PC-3 (cell line): Measurements from ENCODE around the gene BRPF1. TPM values are rescaled to one million over a fixed set of nuclear protein-coding genes. Genes with fewer than 3 reads are reported as not detected.

Source experiments
- ATAC-seq: fragments of 200-7000 bp; cut with Tn5 transposase; 2 replicates; pipeline ENCODE4 v1.9.1; 2020; ENCODE audit warnings: mild to moderate bottlenecking, moderate library complexity
- BruUV-seq: library from RNA; stranded (reverse); fragments of 400-500 nt; replicated peaks from 2 replicates; lab custom pipeline; 2021; lab: Mats Ljungman, UMichigan
- CTCF ChIA-PET: fragments of 300-600 bp; sonication (Branson Sonifier 250); formaldehyde crosslinking; loops from one replicate; lab custom pipeline; 2022; ENCODE audit warnings: antibody characterized with exemption; lab: Charles Lee
- POLR2A ChIA-PET: fragments of 300-600 bp; sonication (Branson Sonifier 250); formaldehyde crosslinking; loops from one replicate; lab custom pipeline; 2022; ENCODE audit warnings: antibody characterized with exemption; ENCODE audit not compliant: unreplicated experiment; lab: Charles Lee
- DNase-seq: peaks from one replicate; pipeline ENCODE4 v3.0.0-alpha.2; 2015
- H2AFZ ChIP-seq: fragments of 300-600 bp; sonication (generic); 2 replicates; pipeline ENCODE4 v1.6.0; 2016; ENCODE audit warnings: antibody characterized with exemption, low read length
- H3F3A ChIP-seq: fragments of 300-600 bp; sonication (generic); one replicate; pipeline ENCODE4 v1.6.0; 2017; ENCODE audit warnings: antibody characterized with exemption, low read length, control low read depth, mild to moderate bottlenecking; ENCODE audit not compliant: unreplicated experiment
- H3K27ac ChIP-seq: fragments of 300-600 bp; sonication (generic); 2 replicates; pipeline ENCODE4 v1.5.1; 2016; ENCODE audit warnings: mild to moderate bottlenecking, low read length
- H3K27me3 ChIP-seq: fragments of 300-600 bp; sonication (generic); 2 replicates; pipeline ENCODE4 v1.6.1; 2016; ENCODE audit warnings: low read length, mixed read lengths
- H3K36me3 ChIP-seq: fragments of 300-600 bp; sonication (generic); 2 replicates; pipeline ENCODE4 v1.6.1; 2016; ENCODE audit warnings: low read depth, mixed run types, low read length, mixed read lengths
- H3K4me1 ChIP-seq: fragments of 300-600 bp; sonication (generic); 2 replicates; pipeline ENCODE4 v1.5.1; 2016; ENCODE audit warnings: low read length; ENCODE audit not compliant: insufficient read depth
- H3K4me2 ChIP-seq: fragments of 300-600 bp; sonication (generic); 2 replicates; pipeline ENCODE4 v1.6.0; 2016; ENCODE audit warnings: low read length
- H3K4me3 ChIP-seq: fragments of 300-600 bp; sonication (generic); 2 replicates; pipeline ENCODE4 v1.5.1; 2016; ENCODE audit warnings: mild to moderate bottlenecking, low read length, mixed read lengths
- H3K79me2 ChIP-seq: fragments of 300-600 bp; sonication (generic); 2 replicates; pipeline ENCODE4 v1.6.1; 2017; ENCODE audit warnings: low read length, mixed read lengths
- H3K9ac ChIP-seq: fragments of 300-600 bp; sonication (generic); 2 replicates; pipeline ENCODE4 v1.6.0; 2016; ENCODE audit warnings: mild to moderate bottlenecking, low read length
- H3K9me2 ChIP-seq: fragments of 300-600 bp; sonication (generic); replicated peaks from 2 replicates; pipeline ENCODE4 v1.6.1; 2016; ENCODE audit warnings: mixed run types, low read length, mixed read lengths
- H3K9me3 ChIP-seq: fragments of 300-600 bp; sonication (generic); 2 replicates; pipeline ENCODE4 v1.6.1; 2016; ENCODE audit warnings: low read length, mixed read lengths
- H4K20me1 ChIP-seq: fragments of 300-600 bp; sonication (generic); 2 replicates; pipeline ENCODE4 v1.6.1; 2016; ENCODE audit warnings: low read length, mixed read lengths
- CTCF ChIP-seq: fragments of 300-600 bp; sonication (generic); conservative IDR thresholded peaks from 2 replicates; pipeline ENCODE4 v1.5.1; 2017; ENCODE audit warnings: antibody characterized with exemption, low read depth, mild to moderate bottlenecking, low read length
- EZH2 ChIP-seq: fragments of 300-600 bp; sonication (generic); IDR thresholded peaks from one replicate; pipeline ENCODE4 v1.6.1; 2017; ENCODE audit warnings: antibody characterized with exemption, mild to moderate bottlenecking, low read length; ENCODE audit not compliant: unreplicated experiment
- EZH2phosphoT487 ChIP-seq: fragments of 300-600 bp; sonication (generic); IDR thresholded peaks from 2 replicates; pipeline ENCODE4 v1.6.1; 2018; ENCODE audit warnings: mild to moderate bottlenecking, antibody characterized with exemption, low read length, borderline replicate concordance
- intact Hi-C: fragments of 100-400 bp; cut with micrococcal nuclease; formaldehyde crosslinking; loops from 2 replicates; pipeline ENCODE4 v1.9.0; 2023
- total RNA-seq: library from RNA; depleted of rRNA; stranded (reverse); fragments of >200 nt; gene quantifications from 2 replicates; pipeline ENCODE4 v1.2.3, GENCODE V29; 2014

BRPF1 gene
- total RNA-seq, 1 experiment from 2014 or later = 27.0 TPM

DNA sequence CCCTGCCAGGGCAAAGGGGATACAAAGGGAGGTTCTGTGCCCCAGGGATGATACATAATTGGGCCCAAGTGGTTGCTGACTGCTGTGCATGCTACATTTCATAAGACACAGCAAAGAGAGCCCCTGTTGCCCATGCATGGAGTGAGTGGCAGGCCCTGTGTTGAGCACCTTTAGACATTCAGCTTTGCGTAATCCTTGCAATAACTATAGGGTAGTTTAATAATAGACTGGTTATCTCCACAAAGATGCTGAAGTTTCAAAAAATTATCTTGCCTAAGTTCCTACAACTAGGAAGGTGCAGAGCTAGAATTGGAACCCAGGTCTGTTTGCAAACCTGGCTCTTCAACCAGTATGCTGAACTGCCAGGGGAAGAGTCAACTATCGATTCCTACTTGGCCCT is 16.5 kb downstream of the BRPF1 start:
- Histone ChIP-seq H3K9me2 (no peaks in the 10 kb centered on the region), H2AFZ (no peak overlapping the region), H3K4me3 (no peak overlapping the region), H3K9ac (no peak overlapping the region), H3K9me3 (no peaks in the 10 kb centered on the region), H3K27ac (no peak overlapping the region), H3F3A (peaks cover 4% of the 10 kb centered on the region), H3K27me3 (no peaks in the 10 kb centered on the region), H3K79me2 (peaks cover 21% of the 10 kb centered on the region), H4K20me1 (no peaks in the 10 kb centered on the region), H3K36me3 (peaks cover 41% of the 10 kb centered on the region), H3K4me1 (peaks cover 24% of the 10 kb centered on the region), H3K4me2 (no peak overlapping the region)
- TF ChIP-seq EZH2 (no peak), CTCF (no peak), EZH2phosphoT487 (no peak)
- ATAC-seq (no peak), DNase-seq (no peak)
- ChIA-PET CTCF (no interaction called here), POLR2A (no interaction called here)
- no TSS peak for BruUV-seq
- intact Hi-C loops = no loop called here

DNA sequence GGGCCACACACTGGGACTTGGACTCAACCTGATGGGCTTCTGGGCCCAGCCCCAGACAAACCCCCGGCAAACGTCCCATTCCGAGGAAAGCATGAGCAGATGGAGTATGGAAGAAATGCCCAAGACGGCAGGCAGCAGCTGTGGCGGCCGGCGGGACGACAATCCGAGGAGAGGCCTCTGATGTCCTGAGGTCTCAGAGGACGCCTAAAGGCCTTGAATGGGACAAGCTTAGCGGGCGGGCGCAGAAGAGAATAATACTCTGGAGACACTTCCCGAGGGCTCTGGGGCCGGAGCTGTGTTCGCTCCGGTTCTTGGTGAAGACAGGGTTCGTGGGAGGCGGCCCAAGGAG is 17.7 kb downstream of the BRPF1 start:
- ChIA-PET CTCF (interaction anchor here (0.5 kb wide), 1 partner anchor 396 kb away, joined by 3 read pairs; no protein-coding TSS in a partner anchor), POLR2A (interaction anchor here (0.6 to 1.0 kb wide), 3 partner anchors 44 to 353 kb away, joined by 3 read pairs; partner anchors contain the start of gene ARPC4)
- ATAC-seq = peak; percentile 31
- peaks cover 4% of the 10 kb centered on the region for H3F3A ChIP-seq
- no peaks in the 10 kb centered on the region for H3K9me3 ChIP-seq
- H3K4me2 ChIP-seq = peak overlapping the region; percentile 94
- DNase-seq = no peak
- H3K9ac ChIP-seq = peak overlapping the region; percentile 73
- TSS peak; percentile 77 for BruUV-seq
- no peak for TF ChIP-seq EZH2phosphoT487
- no peak for TF ChIP-seq EZH2
- no peak for TF ChIP-seq CTCF
- H2AFZ ChIP-seq = peak overlapping the region; percentile 91
- H3K27me3 ChIP-seq = no peaks in the 10 kb centered on the region
- intact Hi-C loops = loop anchor here (1.0 kb wide), 2 partner anchors 18 to 33 kb away; partner anchors contain the start of gene BRPF1
- H3K36me3 ChIP-seq = peaks cover 31% of the 10 kb centered on the region
- H3K9me2 ChIP-seq = no peaks in the 10 kb centered on the region
- H3K27ac ChIP-seq = peak overlapping the region; percentile 46
- H3K79me2 ChIP-seq = peaks cover 21% of the 10 kb centered on the region
- H4K20me1 ChIP-seq = no peaks in the 10 kb centered on the region
- peaks cover 24% of the 10 kb centered on the region for H3K4me1 ChIP-seq
- peak overlapping the region; percentile 83 for H3K4me3 ChIP-seq
